Loucy (cell line): ENCODE data around the gene JKAMP.

Experiments
- CTCF ChIP-seq: fragments of 200-600 bp; sonication (generic); conservative IDR thresholded peaks from 2 replicates; pipeline ENCODE4 v1.5.1; 2014; ENCODE audit warnings: mild to moderate bottlenecking, antibody characterized with exemption, low read length
- EZH2phosphoT487 ChIP-seq: fragments of 200-600 bp; IDR thresholded peaks from 2 replicates; pipeline ENCODE4 v1.6.1; 2018; ENCODE audit warnings: antibody characterized with exemption, mild to moderate bottlenecking, moderate library complexity, borderline replicate concordance

- TF ChIP-seq CTCF (no peak), EZH2phosphoT487 (no peak)
Observed at GRCh38 chr14:59480166-59480565, 4.2 kb upstream of the JKAMP start.
